ENCODE measurements around the gene MTFR2. TPM values are rescaled to one million over a fixed set of nuclear protein-coding genes. Genes with fewer than 3 reads are reported as not detected.

MTFR2 gene
- total and polyA plus RNA-seq, 2 donors (not counting 3 experiments of a cell fraction or from before 2014, with no cell fraction given), result 7.7 to 8.7 TPM

- Histone ChIP-seq H3K9me1 (replicated peaks; ENCODE audit: control insufficient read depth, extremely low read depth, insufficient read depth, low read length) (no peaks in the 10 kb centered on the region), H3K4me2 (ENCODE audit: insufficient read depth, low read length) (no peak overlapping the region), H3K79me2 (ENCODE audit: control insufficient read depth, insufficient read depth, low read length) (no peaks in the 10 kb centered on the region), H3K36me3 (ENCODE audit: control insufficient read depth in 2 of 2, extremely low read depth in 1 of 2, insufficient read depth in 2 of 2, low read length in 2 of 2) (peaks cover 10 to 22% of the 10 kb centered on the region in 2 experiments), H3K27me3 (ENCODE audit: control insufficient read depth in 2 of 2, insufficient read depth in 2 of 2, low read length in 2 of 2) (no peaks in the 10 kb centered on the region), H3K9me3 (replicated peaks; ENCODE audit: control insufficient read depth, insufficient read depth, low read length) (no peaks in the 10 kb centered on the region), H3K27ac (ENCODE audit: insufficient read depth, low read depth, low read length) (no peak overlapping the region), H3K4me3 (replicated peaks in 1 of 3; ENCODE audit: insufficient read depth in 1 of 3, low read depth in 1 of 3, low read length in 3 of 3) (no peak overlapping the region), H3K4me1 (ENCODE audit: control insufficient read depth, extremely low read depth, insufficient read depth, low read length) (no peaks in the 10 kb centered on the region), H3K9ac (replicated peaks; ENCODE audit: extremely low read depth, insufficient read depth, low read length) (no peak overlapping the region), H4K20me1 (replicated peaks; ENCODE audit: control insufficient read depth, extremely low read depth, insufficient read depth, low read length) (no peaks in the 10 kb centered on the region), H2AFZ (ENCODE audit: low read depth, low read length) (no peak overlapping the region)
- intact Hi-C loops (cut with micrococcal nuclease) (no loop called here), dilution Hi-C loops (cut with MboI; ENCODE audit: extremely low pct_ligation_motif_present, low sequenced_read_pairs) (no loop called here)
- POLR2A ChIA-PET, result no interaction called here
- TF ChIP-seq MYC (IDR thresholded peaks at IDR 0.05; ENCODE audit: low read depth, low read length), result no peak
- TF ChIP-seq MAX (IDR thresholded peaks at IDR 0.05; ENCODE audit: insufficient read depth, insufficient read length), result no peak
- TF ChIP-seq CTCF (IDR thresholded peaks at IDR 0.05; ENCODE audit: extremely low read depth in 1 of 2, insufficient read depth in 1 of 2, low read depth in 1 of 2, low read length in 2 of 2), result no peak
- TF ChIP-seq EZH2 (IDR thresholded peaks at IDR 0.05; ENCODE audit: borderline replicate concordance, low read depth, low read length, severe bottlenecking), result no peak
- no peak for TF ChIP-seq JUN (IDR thresholded peaks at IDR 0.05; ENCODE audit: borderline replicate concordance, insufficient read depth, insufficient read length, low read depth)
- TF ChIP-seq POLR2A (IDR thresholded peaks at IDR 0.05; ENCODE audit: low read depth, low read length), result no peak
- TF ChIP-seq GATA2 (IDR thresholded peaks at IDR 0.05; ENCODE audit: insufficient read depth, insufficient read length, low read depth, low read length), result no peak
- no peak for TF ChIP-seq POLR2AphosphoS5 (IDR thresholded peaks at IDR 0.05; ENCODE audit: insufficient read depth, low read depth, low read length)
- no peak for TF ChIP-seq FOS (IDR thresholded peaks at IDR 0.05; ENCODE audit: borderline replicate concordance, insufficient read depth, low read length)
- FAIRE-seq, result no peak
- CTCF ChIA-PET, result interaction anchor here (1.2 kb wide), 1 partner anchor 10 kb away, joined by 3 read pairs; no protein-coding TSS in a partner anchor
- DNase-seq (ENCODE audit: low read depth, low spot score), result no peak
- no TSS peak for BruUV-seq (replicated peaks)
Measured at GRCh38 chr6:136192902-136193301, 57.2 kb downstream of the MTFR2 start.
